ENCODE measurements around the gene HFM1. TPM values are rescaled to one million over a fixed set of nuclear protein-coding genes. Genes with fewer than 3 reads are reported as not detected.

The HFM1 gene
- total RNA-seq, 2 donors from 2014 or later: 0.29 TPM; not detected in 1

DNA sequence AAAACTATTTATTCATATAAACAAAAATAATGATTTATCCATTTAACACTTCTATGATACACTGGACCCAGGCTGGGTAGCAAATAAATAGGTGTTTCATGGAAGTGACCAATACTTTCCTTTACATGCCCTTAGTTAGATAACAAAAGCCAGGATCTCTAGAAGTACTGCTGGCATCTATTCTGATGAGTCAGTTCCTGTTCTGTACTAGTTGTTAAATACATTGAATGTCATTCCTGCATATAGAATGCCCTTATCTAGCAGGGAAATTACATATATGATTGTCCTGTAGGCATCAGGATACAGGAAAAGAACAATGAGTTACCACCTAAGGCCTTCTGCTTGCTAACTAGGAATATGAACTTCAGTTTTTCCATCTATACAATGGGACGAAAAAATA lies 130.8 kb downstream of the HFM1 start:
- Mint-ChIP-seq H3K27me3 (peaks cover 4 to 13% of the 10 kb centered on the region in 2 donors), H3K4me1 (ENCODE audit: low read depth in 2 of 2) (no peaks in the 10 kb centered on the region), H3K27ac (no peak overlapping the region), H3K9me3 (no peaks in the 10 kb centered on the region), H3K36me3 (no peaks in the 10 kb centered on the region), H3K4me3 (no peak overlapping the region)
- no peak for DNase-seq (ENCODE audit: low spot score)
- no peak for ATAC-seq

DNA sequence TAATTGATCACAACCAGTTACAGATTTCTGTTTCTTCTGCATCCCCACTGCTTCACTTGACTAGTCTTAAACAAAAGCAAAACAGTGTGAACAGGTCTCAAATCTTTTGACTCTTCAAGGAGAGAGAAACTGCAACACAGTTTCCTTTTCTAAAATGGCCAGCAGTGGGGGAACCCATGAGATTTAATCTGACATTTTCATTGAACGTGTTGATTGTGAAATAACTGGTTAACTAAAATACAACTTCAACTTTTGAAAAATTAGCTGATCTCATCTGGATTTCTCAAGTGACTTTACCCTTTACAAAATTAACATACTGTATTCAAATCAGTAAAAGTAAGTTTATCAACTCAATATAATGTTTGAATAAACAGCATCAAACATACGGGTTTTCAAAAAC lies 143.0 kb downstream of the HFM1 start:
- DNase-seq (ENCODE audit: low spot score) (no peak), ATAC-seq (no peak)
- no peaks in the 10 kb centered on the region for H3K4me1 Mint-ChIP-seq (ENCODE audit: low read depth in 2 of 2)
- H3K27me3 Mint-ChIP-seq: peaks cover 12 to 14% of the 10 kb centered on the region in 2 donors
- no peaks in the 10 kb centered on the region for H3K36me3 Mint-ChIP-seq
- H3K9me3 Mint-ChIP-seq: no peaks in the 10 kb centered on the region
- H3K27ac Mint-ChIP-seq: no peak overlapping the region
- no peak overlapping the region for H3K4me3 Mint-ChIP-seq

DNA sequence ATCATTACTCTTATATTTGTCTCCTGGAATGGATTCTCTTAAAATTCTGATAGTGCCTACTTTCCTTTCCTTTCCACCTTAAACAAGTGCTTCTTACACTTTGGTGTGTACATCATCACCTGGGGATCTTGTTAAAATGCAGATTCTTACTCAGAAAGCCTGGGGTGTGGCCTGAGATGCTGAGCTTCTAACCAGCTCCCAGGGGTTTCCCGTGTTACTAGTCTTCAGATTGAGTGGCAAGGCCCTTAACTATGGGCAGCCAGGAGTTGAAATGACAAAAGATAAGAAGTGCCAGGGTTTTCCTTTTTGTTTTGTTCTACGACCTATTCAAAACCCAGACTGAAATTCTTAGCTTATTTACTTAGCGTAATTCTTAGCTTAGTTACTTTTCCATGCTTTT lies 159.2 kb downstream of the HFM1 start:
- peaks cover 16% of the 10 kb centered on the region in 2 donors for H3K27me3 Mint-ChIP-seq
- no peaks in the 10 kb centered on the region for H3K4me1 Mint-ChIP-seq (ENCODE audit: low read depth in 2 of 2)

DNA sequence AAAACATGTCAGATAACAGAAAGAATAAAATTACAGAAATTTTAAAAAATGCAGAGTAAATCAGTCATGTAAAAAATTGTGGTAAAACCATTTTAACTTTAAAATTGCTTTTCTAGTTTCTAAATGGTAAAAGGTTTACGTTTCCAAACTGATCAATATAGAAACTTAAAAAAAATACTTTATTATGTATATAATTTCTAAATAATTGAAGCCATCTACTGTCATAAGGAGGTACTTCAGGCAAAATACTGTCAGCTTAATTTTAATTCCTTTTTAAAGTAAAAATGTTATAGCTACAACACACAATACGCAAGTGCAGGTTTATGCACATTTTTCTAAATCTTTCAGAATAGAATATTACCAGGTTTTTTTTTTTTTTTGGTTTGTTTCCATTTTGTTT lies 159.9 kb downstream of the HFM1 start:
- H3K27me3 Mint-ChIP-seq: peaks cover 16% of the 10 kb centered on the region in 2 donors
- DNase-seq (ENCODE audit: low spot score) (no peak), ATAC-seq (no peak)
- H3K27ac Mint-ChIP-seq: no peak overlapping the region
- H3K9me3 Mint-ChIP-seq: no peaks in the 10 kb centered on the region
- no peaks in the 10 kb centered on the region for H3K36me3 Mint-ChIP-seq
- no peaks in the 10 kb centered on the region for H3K4me1 Mint-ChIP-seq (ENCODE audit: low read depth in 2 of 2)
- no peak overlapping the region for H3K4me3 Mint-ChIP-seq

More for the DNA sequence above, 159.2 kb downstream of the HFM1 start:
- no peak for DNase-seq (ENCODE audit: low spot score)
- H3K36me3 Mint-ChIP-seq: no peaks in the 10 kb centered on the region
- ATAC-seq: no peak
- H3K9me3 Mint-ChIP-seq: no peaks in the 10 kb centered on the region
- H3K27ac Mint-ChIP-seq: no peak overlapping the region
- no peak overlapping the region for H3K4me3 Mint-ChIP-seq

DNA sequence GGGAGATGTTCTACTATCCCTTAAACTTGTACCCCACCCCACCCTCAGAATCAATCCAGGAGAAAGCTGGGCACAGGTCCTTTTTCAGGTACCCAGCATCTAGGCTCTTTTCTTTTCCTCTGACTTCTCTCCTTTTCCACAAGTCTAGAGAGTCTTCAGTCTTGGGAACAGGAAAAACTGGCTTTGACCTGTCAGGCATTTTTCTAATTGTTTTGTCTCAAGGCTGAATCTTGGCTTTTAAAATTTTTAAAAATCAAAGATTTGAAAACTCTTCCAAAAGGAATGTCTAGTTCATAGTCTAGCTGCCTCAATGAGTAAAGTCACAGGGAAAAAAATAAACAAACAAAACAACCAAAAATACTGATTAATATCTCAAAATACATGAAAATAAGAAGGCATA lies 161.5 kb downstream of the HFM1 start:
- Mint-ChIP-seq H3K4me3 (no peak overlapping the region), H3K27me3 (peaks cover 16 to 22% of the 10 kb centered on the region in 2 donors), H3K27ac (no peak overlapping the region), H3K36me3 (no peaks in the 10 kb centered on the region), H3K9me3 (no peaks in the 10 kb centered on the region), H3K4me1 (ENCODE audit: low read depth in 2 of 2) (no peaks in the 10 kb centered on the region)
- ATAC-seq (no peak), DNase-seq (ENCODE audit: low spot score) (no peak)

DNA sequence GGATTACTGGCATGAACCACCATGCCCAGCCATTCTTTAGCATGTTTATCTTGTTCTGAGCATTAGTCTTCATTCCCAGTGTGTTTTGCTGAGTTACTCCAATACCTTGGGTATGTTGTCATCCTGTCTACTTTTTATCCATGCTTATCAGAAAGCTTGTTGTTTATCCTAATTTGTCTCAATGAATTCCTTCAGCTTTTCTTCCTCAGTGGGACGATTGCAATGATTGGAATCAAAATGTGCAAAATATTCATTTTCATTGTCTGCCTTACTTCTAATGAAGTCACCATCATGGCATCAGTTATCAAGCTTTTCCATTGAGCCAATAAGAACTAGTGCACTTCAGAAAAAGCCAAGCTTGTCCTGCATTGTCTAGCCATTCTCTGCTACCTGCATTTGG lies 170.5 kb downstream of the HFM1 start:
- ATAC-seq (no peak), DNase-seq (ENCODE audit: low spot score) (no peak)
- H3K4me3 Mint-ChIP-seq: no peak overlapping the region
- H3K36me3 Mint-ChIP-seq: no peaks in the 10 kb centered on the region
- no peaks in the 10 kb centered on the region for H3K4me1 Mint-ChIP-seq (ENCODE audit: low read depth in 2 of 2)
- H3K27ac Mint-ChIP-seq: no peak overlapping the region
- H3K9me3 Mint-ChIP-seq: no peaks in the 10 kb centered on the region
- peaks cover 19% of the 10 kb centered on the region in 2 donors for H3K27me3 Mint-ChIP-seq

DNA sequence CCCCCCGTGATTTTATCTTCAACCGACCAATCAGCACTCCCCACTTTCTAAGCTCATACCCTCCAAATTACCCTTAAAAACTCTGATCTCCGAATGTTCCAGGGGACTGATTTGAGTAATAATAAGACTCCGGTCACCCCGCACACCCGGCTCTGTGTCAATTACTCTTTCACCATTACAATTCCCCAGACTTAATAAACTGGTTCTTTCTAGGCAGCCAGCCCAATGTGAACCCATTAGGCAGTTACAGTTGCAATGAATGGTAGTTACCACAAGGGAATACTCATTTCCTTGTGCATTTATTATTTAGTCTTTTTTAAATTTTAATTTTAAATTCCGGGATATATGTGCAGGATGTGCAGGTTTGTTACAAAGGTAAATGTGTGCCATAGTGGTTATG lies 177.9 kb downstream of the HFM1 start:
- Mint-ChIP-seq H3K4me1 (ENCODE audit: low read depth in 2 of 2) (no peaks in the 10 kb centered on the region), H3K36me3 (no peaks in the 10 kb centered on the region), H3K4me3 (no peak overlapping the region), H3K9me3 (no peaks in the 10 kb centered on the region), H3K27ac (no peak overlapping the region), H3K27me3 (peaks cover 0 to 2% of the 10 kb centered on the region in 2 donors)
- DNase-seq (ENCODE audit: low spot score) (no peak), ATAC-seq (no peak)

DNA sequence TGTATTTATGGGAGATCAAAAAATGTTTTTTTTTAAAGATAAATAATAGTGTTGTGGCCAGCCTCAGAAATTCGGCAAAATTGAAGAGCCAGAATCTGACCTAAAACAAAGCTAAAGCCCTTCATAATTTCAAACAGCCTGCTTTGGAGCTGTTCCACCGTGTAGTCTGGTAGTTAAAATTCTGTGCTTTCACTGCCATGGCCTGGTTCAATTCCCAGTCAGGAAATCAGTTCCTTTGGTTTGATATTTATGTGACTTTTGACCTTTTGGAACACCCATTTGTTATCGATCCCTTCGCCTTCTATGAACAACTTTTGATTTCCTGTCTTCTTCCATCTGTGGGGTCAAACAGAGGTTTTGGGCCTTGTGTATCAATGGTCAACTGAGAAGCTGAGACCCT lies 179.8 kb downstream of the HFM1 start:
- Mint-ChIP-seq H3K27me3 (peaks cover 0 to 6% of the 10 kb centered on the region in 2 donors), H3K27ac (no peak overlapping the region), H3K36me3 (no peaks in the 10 kb centered on the region), H3K4me3 (no peak overlapping the region), H3K4me1 (ENCODE audit: low read depth in 2 of 2) (no peaks in the 10 kb centered on the region), H3K9me3 (no peaks in the 10 kb centered on the region)
- DNase-seq (ENCODE audit: low spot score) (no peak), ATAC-seq (no peak)

DNA sequence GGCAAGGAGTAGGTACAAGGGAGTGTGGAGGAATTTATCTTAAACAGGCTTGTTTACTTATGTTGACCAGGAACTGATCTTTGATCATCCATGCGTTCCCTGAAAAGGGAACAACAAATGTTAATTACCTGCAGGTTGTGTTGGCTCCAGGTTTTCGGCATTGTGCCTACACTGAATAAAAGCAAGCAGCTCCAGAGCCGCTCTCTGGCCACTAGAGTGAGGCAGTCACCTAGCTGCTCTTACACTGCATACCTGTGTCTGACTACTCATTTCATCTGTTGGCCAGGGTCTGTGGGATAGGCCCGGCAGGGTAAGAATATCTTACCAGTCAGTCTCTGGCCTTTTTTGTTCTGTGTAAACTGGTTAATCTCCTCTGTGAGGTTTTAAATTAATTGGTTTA lies 183.6 kb downstream of the HFM1 start:
- H3K4me1 Mint-ChIP-seq (ENCODE audit: low read depth in 2 of 2): no peaks in the 10 kb centered on the region
- no peak for DNase-seq (ENCODE audit: low spot score)
- no peaks in the 10 kb centered on the region for H3K36me3 Mint-ChIP-seq
- no peak overlapping the region for H3K27ac Mint-ChIP-seq
- H3K27me3 Mint-ChIP-seq: peaks cover 0 to 7% of the 10 kb centered on the region in 2 donors
- H3K9me3 Mint-ChIP-seq: no peaks in the 10 kb centered on the region
- no peak overlapping the region for H3K4me3 Mint-ChIP-seq
- ATAC-seq: no peak

DNA sequence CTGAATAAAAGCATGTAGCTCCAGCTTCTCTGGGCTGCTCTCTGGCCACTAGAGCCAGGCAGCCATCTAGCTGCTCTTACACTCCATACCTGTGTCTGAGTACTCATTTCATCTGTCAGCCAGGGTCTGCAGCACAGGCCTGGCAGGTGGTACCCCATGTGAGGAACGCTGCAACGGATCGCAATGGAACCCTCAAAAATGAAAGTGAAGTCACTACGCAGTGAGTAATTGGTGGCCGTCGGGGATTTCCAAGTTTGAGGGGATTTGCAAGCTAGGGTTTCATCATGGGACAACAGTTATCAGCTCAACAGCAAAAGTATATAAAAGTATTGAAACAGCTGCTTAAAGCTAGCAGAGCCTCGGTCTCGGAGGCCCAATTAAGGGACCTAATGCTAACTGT lies 186.7 kb downstream of the HFM1 start:
- H3K4me3 Mint-ChIP-seq: no peak overlapping the region
- H3K4me1 Mint-ChIP-seq (ENCODE audit: low read depth in 2 of 2): no peaks in the 10 kb centered on the region
- H3K27ac Mint-ChIP-seq: no peak overlapping the region
- no peak for ATAC-seq
- H3K36me3 Mint-ChIP-seq: no peaks in the 10 kb centered on the region
- no peaks in the 10 kb centered on the region for H3K9me3 Mint-ChIP-seq
- DNase-seq (ENCODE audit: low spot score): no peak
- H3K27me3 Mint-ChIP-seq: peaks cover 0 to 7% of the 10 kb centered on the region in 2 donors

Other genes with a start within 250 kb of the HFM1 start
- gene CDC7, start 96.0 kb upstream of the HFM1 start, total RNA-seq: 10 to 100 TPM; 16.1 to 35.8 TPM

Measured in natural killer cell treated with Interleukin-12 subunit alpha and Interleukin-12 subunit beta and Interleukin-15 and Interleukin-18, amount 100 ng/mL, for 72 hours (primary cell).